HUES64 (cell line): ENCODE data around the gene STRA8.

ENCODE experiments used
- H3K27ac ChIP-seq: 2 replicates; pipeline ENCODE4 v1.7.0; 2013; ENCODE audit warnings: low read depth, low read length, inconsistent platforms
- H3K27me3 ChIP-seq: 2 replicates; pipeline ENCODE4 v1.6.1; 2013; ENCODE audit warnings: mild to moderate bottlenecking, low read length; ENCODE audit not compliant: insufficient read depth
- H3K36me3 ChIP-seq: 2 replicates; pipeline ENCODE4 v1.6.1; 2013; ENCODE audit warnings: mild to moderate bottlenecking, low read length; ENCODE audit not compliant: insufficient read depth
- H3K4me1 ChIP-seq: 2 replicates; pipeline ENCODE4 v1.6.1; 2013; ENCODE audit warnings: mild to moderate bottlenecking, low read length, moderate library complexity; ENCODE audit not compliant: insufficient read depth
- H3K4me3 ChIP-seq: 2 replicates; pipeline ENCODE4 v1.5.1; 2013; ENCODE audit warnings: mild to moderate bottlenecking, low read length, moderate library complexity
- H3K9ac ChIP-seq: 2 replicates; pipeline ENCODE4 v1.6.1; 2013; ENCODE audit warnings: mild to moderate bottlenecking, low read depth, low read length
- H3K9me3 ChIP-seq: 2 replicates; pipeline ENCODE4 v1.6.1; 2013; ENCODE audit warnings: low read depth, low read length; ENCODE audit not compliant: insufficient read depth
- WGBS: fragments of 150-250, 120-280 bp; methylation state at CpG from one replicate; pipeline ENCODE4 v1.1.7; 2013; ENCODE audit warnings: missing lambda C conversion rate; 5-methylcytosine and 5-hydroxymethylcytosine counted together

STRA8 gene

GRCh38 chr7:135240441-135240840 is 6.8 kb downstream of the STRA8 start:
- Histone ChIP-seq H3K27me3 (no peaks in the 10 kb centered on the region), H3K4me1 (peaks cover 9% of the 10 kb centered on the region)

GRCh38 chr7:135242096-135242684 is 8.6 kb downstream of the STRA8 start:
- Histone ChIP-seq H3K27ac (no peak overlapping the region), H3K4me3 (no peak overlapping the region), H3K27me3 (no peaks in the 10 kb centered on the region), H3K9ac (no peak overlapping the region), H3K4me1 (peaks cover 9% of the 10 kb centered on the region), H3K36me3 (no peaks in the 10 kb centered on the region), H3K9me3 (no peaks in the 10 kb centered on the region)
- 86% methylated on average over 5 of the region's 5 CpGs for WGBS

More at GRCh38 chr7:135240441-135240840, 6.8 kb downstream of the STRA8 start:
- WGBS = 92% methylated on average over 9 of the region's 9 CpGs
- Histone ChIP-seq H3K27ac (no peak overlapping the region), H3K9ac (no peak overlapping the region), H3K4me3 (no peak overlapping the region), H3K9me3 (no peaks in the 10 kb centered on the region), H3K36me3 (no peaks in the 10 kb centered on the region)

GRCh38 chr7:135245226-135246190 is 11.9 kb downstream of the STRA8 start:
- Histone ChIP-seq H3K4me1 (no peaks in the 10 kb centered on the region), H3K9me3 (no peaks in the 10 kb centered on the region), H3K27me3 (no peaks in the 10 kb centered on the region), H3K4me3 (no peak overlapping the region), H3K36me3 (no peaks in the 10 kb centered on the region), H3K27ac (no peak overlapping the region), H3K9ac (no peak overlapping the region)
- 91% methylated on average over 9 of the region's 9 CpGs for WGBS

GRCh38 chr7:135246191-135246825 is 12.7 kb downstream of the STRA8 start:
- Histone ChIP-seq H3K27me3 (no peaks in the 10 kb centered on the region), H3K9me3 (no peaks in the 10 kb centered on the region), H3K4me3 (no peak overlapping the region), H3K4me1 (no peaks in the 10 kb centered on the region), H3K27ac (no peak overlapping the region), H3K9ac (no peak overlapping the region), H3K36me3 (no peaks in the 10 kb centered on the region)
- 96% methylated on average over 43 of the region's 43 CpGs for WGBS

GRCh38 chr7:135247746-135248471 is 14.3 kb downstream of the STRA8 start:
- H3K9ac ChIP-seq = no peak overlapping the region
- no peaks in the 10 kb centered on the region for H3K4me1 ChIP-seq
- WGBS = 94% methylated on average over 22 of the region's 22 CpGs
- no peaks in the 10 kb centered on the region for H3K27me3 ChIP-seq
- H3K9me3 ChIP-seq = no peaks in the 10 kb centered on the region
- no peaks in the 10 kb centered on the region for H3K36me3 ChIP-seq
- H3K27ac ChIP-seq = no peak overlapping the region
- H3K4me3 ChIP-seq = no peak overlapping the region

- Histone ChIP-seq H3K27ac (no peak overlapping the region), H3K27me3 (no peaks in the 10 kb centered on the region), H3K4me3 (no peak overlapping the region), H3K4me1 (no peaks in the 10 kb centered on the region), H3K36me3 (no peaks in the 10 kb centered on the region), H3K9ac (no peak overlapping the region), H3K9me3 (no peaks in the 10 kb centered on the region)
- WGBS = 90% methylated on average over 3 of the region's 3 CpGs
Measured at GRCh38 chr7:135248546-135248945, 14.9 kb downstream of the STRA8 start.

GRCh38 chr7:135251496-135252391 is 18.1 kb downstream of the STRA8 start:
- H3K9ac ChIP-seq = no peak overlapping the region
- H3K4me1 ChIP-seq = peaks cover 3% of the 10 kb centered on the region; the same call in 1 of the 2 replicates
- no peaks in the 10 kb centered on the region for H3K36me3 ChIP-seq
- no peaks in the 10 kb centered on the region for H3K27me3 ChIP-seq
- no peaks in the 10 kb centered on the region for H3K9me3 ChIP-seq
- H3K27ac ChIP-seq = no peak overlapping the region
- WGBS = 84% methylated on average over 4 of the region's 4 CpGs
- no peak overlapping the region for H3K4me3 ChIP-seq

- H3K4me1 ChIP-seq = peaks cover 3% of the 10 kb centered on the region; the same call in 1 of the 2 replicates
- no peak overlapping the region for H3K27ac ChIP-seq
- no peaks in the 10 kb centered on the region for H3K36me3 ChIP-seq
- H3K9ac ChIP-seq = no peak overlapping the region
- 77% methylated on average over 9 of the region's 9 CpGs for WGBS
- no peaks in the 10 kb centered on the region for H3K27me3 ChIP-seq
- no peaks in the 10 kb centered on the region for H3K9me3 ChIP-seq
- H3K4me3 ChIP-seq = no peak overlapping the region
Measured at GRCh38 chr7:135253851-135254771, 20.5 kb downstream of the STRA8 start.

- Histone ChIP-seq H3K27me3 (no peaks in the 10 kb centered on the region), H3K27ac (no peak overlapping the region), H3K9me3 (no peaks in the 10 kb centered on the region), H3K36me3 (no peaks in the 10 kb centered on the region), H3K4me1 (peaks cover 3% of the 10 kb centered on the region; the same call in 1 of the 2 replicates), H3K4me3 (no peak overlapping the region), H3K9ac (no peak overlapping the region)
- 89% methylated on average over 4 of the region's 4 CpGs for WGBS
Measured at GRCh38 chr7:135257790-135258189, 24.2 kb downstream of the STRA8 start.
